ENCODE results near the gene RGS17.

The RGS17 gene

DNA sequence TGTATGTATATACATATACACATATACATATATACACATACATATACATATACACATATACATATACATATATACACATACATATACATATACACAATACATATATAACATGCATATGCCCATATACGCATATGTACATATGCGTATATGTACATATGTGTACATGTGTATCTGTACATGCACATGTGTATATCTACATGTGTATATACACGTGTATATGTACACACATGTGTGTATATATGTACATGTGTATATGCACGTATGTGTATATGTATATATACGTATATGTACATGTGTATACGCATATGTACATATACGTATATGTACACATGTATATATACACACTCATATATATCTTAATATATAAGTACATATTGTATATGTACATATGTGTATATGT lies 60.3 kb downstream of the RGS17 start:
- no peak for DNase-seq (ENCODE audit: low read depth)

GRCh38 chr6:153069897-153070296 lies 61.2 kb downstream of the RGS17 start:
- no peak overlapping the region for H3K4me3 ChIP-seq (ENCODE audit: low read length)
- DNase-seq (ENCODE audit: low read depth) = no peak
- TF ChIP-seq, protein P1, sequence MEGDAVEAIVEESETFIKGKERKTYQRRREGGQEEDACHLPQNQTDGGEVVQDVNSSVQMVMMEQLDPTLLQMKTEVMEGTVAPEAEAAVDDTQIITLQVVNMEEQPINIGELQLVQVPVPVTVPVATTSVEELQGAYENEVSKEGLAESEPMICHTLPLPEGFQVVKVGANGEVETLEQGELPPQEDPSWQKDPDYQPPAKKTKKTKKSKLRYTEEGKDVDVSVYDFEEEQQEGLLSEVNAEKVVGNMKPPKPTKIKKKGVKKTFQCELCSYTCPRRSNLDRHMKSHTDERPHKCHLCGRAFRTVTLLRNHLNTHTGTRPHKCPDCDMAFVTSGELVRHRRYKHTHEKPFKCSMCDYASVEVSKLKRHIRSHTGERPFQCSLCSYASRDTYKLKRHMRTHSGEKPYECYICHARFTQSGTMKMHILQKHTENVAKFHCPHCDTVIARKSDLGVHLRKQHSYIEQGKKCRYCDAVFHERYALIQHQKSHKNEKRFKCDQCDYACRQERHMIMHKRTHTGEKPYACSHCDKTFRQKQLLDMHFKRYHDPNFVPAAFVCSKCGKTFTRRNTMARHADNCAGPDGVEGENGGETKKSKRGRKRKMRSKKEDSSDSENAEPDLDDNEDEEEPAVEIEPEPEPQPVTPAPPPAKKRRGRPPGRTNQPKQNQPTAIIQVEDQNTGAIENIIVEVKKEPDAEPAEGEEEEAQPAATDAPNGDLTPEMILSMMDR (conservative IDR thresholded peaks at IDR 0.05; ENCODE audit: low read depth, low read length) = no peak

More for the DNA sequence above, 60.3 kb downstream of the RGS17 start:
- TF ChIP-seq, protein P1 (conservative IDR thresholded peaks at IDR 0.05; ENCODE audit: low read depth, low read length) = no peak
- H3K4me3 ChIP-seq (ENCODE audit: low read length) = no peak overlapping the region

DNA sequence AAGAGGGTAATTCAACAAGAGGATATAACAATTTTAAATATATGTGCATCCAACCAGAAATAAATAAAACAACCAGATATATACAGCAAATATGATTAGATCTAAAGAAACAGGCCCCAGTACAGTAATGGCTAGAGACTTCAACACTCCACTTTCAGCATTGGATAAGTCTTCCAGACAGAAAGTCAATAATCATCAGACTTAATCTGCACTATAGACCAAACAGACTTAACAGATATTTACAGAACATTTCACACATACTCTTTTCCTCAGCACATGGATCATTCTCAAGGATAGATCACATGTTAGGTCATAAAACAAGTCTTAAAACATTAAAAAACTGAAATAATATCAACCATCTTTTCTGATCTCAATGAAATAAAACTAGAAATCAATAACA lies 65.9 kb downstream of the RGS17 start:
- TF ChIP-seq, protein P1 (conservative IDR thresholded peaks at IDR 0.05; ENCODE audit: low read depth, low read length) = no peak
- no peak for DNase-seq (ENCODE audit: low read depth)
- no peak overlapping the region for H3K4me3 ChIP-seq (ENCODE audit: low read length)

- no peak for DNase-seq (ENCODE audit: low read depth)
- H3K4me3 ChIP-seq (ENCODE audit: low read length) = no peak overlapping the region
- TF ChIP-seq, protein P1 (conservative IDR thresholded peaks at IDR 0.05; ENCODE audit: low read depth, low read length) = no peak
Observed at GRCh38 chr6:153063936-153064335, 67.1 kb downstream of the RGS17 start.

DNA sequence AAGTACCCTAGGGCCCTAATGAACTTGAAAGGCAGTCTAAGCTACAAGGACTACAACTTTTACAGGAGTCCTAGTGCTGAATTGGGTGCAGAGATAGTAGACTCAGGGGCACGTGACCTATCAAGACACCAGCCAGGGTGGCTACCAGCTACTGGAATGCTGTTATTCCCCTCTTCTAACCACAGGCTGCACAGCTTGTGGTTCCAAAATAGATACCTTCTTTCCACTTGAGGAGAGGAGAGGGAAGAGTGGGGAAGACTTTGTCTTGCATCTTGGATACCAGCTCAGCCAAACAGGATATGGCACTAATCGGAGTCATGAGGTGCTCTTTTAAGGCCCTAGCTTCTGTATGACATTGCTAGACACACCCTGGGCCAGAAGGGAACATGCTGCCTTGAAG lies 68.6 kb downstream of the RGS17 start:
- TF ChIP-seq, protein P1 (conservative IDR thresholded peaks at IDR 0.05; ENCODE audit: low read depth, low read length) = no peak
- no peak overlapping the region for H3K4me3 ChIP-seq (ENCODE audit: low read length)
- no peak for DNase-seq (ENCODE audit: low read depth)

- DNase-seq (ENCODE audit: low read depth) = no peak
- H3K4me3 ChIP-seq (ENCODE audit: low read length) = no peak overlapping the region
- TF ChIP-seq, protein P1 (conservative IDR thresholded peaks at IDR 0.05; ENCODE audit: low read depth, low read length) = peak; percentile 21
Observed at GRCh38 chr6:153059757-153060156, 71.3 kb downstream of the RGS17 start.

DNA sequence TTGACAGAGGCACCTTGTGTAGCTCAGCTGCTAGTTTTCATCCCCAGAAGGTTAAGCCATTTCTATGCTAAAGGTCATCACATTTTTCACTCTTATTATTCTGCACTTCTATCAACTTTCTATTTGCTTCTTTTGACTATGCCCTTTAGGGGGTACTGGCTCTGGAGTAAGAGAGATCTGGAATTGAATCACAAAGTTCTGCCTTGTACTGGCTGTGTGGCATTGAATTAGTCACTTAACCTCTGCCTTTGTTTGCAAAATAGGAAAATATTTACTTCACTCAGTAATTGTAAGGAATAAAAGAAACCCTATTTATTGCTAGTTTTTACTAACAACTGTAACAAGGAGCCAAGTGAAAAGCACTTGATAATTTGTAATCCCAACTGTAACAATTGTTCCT lies 71.8 kb downstream of the RGS17 start:
- TF ChIP-seq, protein P1 (conservative IDR thresholded peaks at IDR 0.05; ENCODE audit: low read depth, low read length) = no peak
- no peak overlapping the region for H3K4me3 ChIP-seq (ENCODE audit: low read length)
- DNase-seq (ENCODE audit: low read depth) = no peak

All from retinal pigment epithelial cell (primary cell).